NCI-H2227 treated with DMSO at 0.1 percent for 48 hours (cell line): Measurements from ENCODE around the gene FASTKD2.

Source experiments
- DNase-seq: peaks from one replicate; lab custom pipeline; 2025; lab: John Stamatoyannopoulos, UW

FASTKD2 gene

GRCh38 chr2:206838690-206839089 is 73.3 kb downstream of the FASTKD2 start:
- DNase-seq = no peak

- no peak for DNase-seq
Observed at GRCh38 chr2:206840999-206841398, 75.6 kb downstream of the FASTKD2 start.
